ENCODE results near the gene CPXM1.

GRCh38 chr20:2746636-2747265, 53.7 kb downstream of the CPXM1 start:
- TF ChIP-seq EZH2 (IDR thresholded peaks at IDR 0.05) (no peak), POLR2AphosphoS5 (IDR thresholded peaks at IDR 0.05; ENCODE audit: borderline replicate concordance, low read depth, low read length) (no peak)
